HCT116 (cell line): ENCODE results near the gene MRPS33. TPM values are rescaled to one million over a fixed set of nuclear protein-coding genes. Genes with fewer than 3 reads are reported as not detected.
A peak's percentile ranks its signal among the peaks of the same experiment; 100 is the strongest.

Source experiments
- ATAC-seq: fragments of 200-7000 bp; cut with Tn5 transposase; 2 replicates; pipeline ENCODE4 v1.9.1; 2020; ENCODE audit warnings: mild to moderate bottlenecking, moderate library complexity
- BruUV-seq: library from RNA; stranded (reverse); fragments of 400-500 nt; replicated peaks from 2 replicates; lab custom pipeline; 2021; lab: Mats Ljungman, UMichigan
- CTCF ChIA-PET: fragments of 300-600 bp; sonication (Branson Sonifier 250); formaldehyde crosslinking; loops from one replicate; lab custom pipeline; 2021; ENCODE audit warnings: antibody characterized with exemption; lab: Charles Lee
- POLR2A ChIA-PET: fragments of 300-600, 350-600 bp; sonication (Branson Sonifier 250); formaldehyde crosslinking; loops from one replicate; lab custom pipeline; 2021; ENCODE audit warnings: antibody characterized with exemption; lab: Charles Lee
- RAD21 ChIA-PET, 2 experiments: fragments of 300-600 bp; sonication (Branson Sonifier 250); formaldehyde crosslinking; loops; one replicate each; lab custom pipeline; 2023; ENCODE audit warnings: low total read pairs in 2 of 2; ENCODE audit not compliant: uncharacterized antibody in 2 of 2, unreplicated experiment in 2 of 2, low non-redundant PET in 1 of 2; lab: Charles Lee
- DNase-seq: peaks from one replicate; pipeline ENCODE4 v3.0.0-alpha.2; 2010; ENCODE audit warnings: low read depth, low spot score
- H2AFZ ChIP-seq: fragments of 200-600 bp; shearing (Covaris generic), sonication (generic); 2 replicates; pipeline ENCODE4 v1.6.1; 2017; ENCODE audit warnings: low read depth, mixed run types, mixed read lengths, antibody characterized with exemption, low read length; ENCODE audit not compliant: poor library complexity, severe bottlenecking
- H3K27ac ChIP-seq: 2 replicates; pipeline ENCODE4 v1.5.1; 2012; ENCODE audit warnings: low read depth, low read length
- H3K27me3 ChIP-seq: fragments of 200-600 bp; sonication (generic); 2 replicates; pipeline ENCODE4 v1.6.1; 2016; ENCODE audit warnings: mixed run types, low read length, mixed read lengths; ENCODE audit not compliant: insufficient read depth
- H3K36me3 ChIP-seq, 2 experiments: fragments of 200-500 bp in 1 of 2; fragments of 200-600 bp in 1 of 2; sonication (Bioruptor generic) in 1 of 2; sonication (generic) in 1 of 2; 2 replicates each; pipeline versions ENCODE4 v1.5.1 to v1.6.1; 2014 to 2016; ENCODE audit warnings: low read length in 2 of 2, inconsistent platforms in 1 of 2, mixed read lengths in 1 of 2, mixed run types in 1 of 2; ENCODE audit not compliant: insufficient read depth in 2 of 2, control insufficient read depth in 1 of 2
- H3K4me1 ChIP-seq, 2 experiments: fragments of 200-600 bp in 1 of 2; sonication (generic) in 1 of 2; 2 replicates each; pipeline versions ENCODE4 v1.5.1 to v1.6.1; 2012 to 2017; ENCODE audit warnings: low read length in 2 of 2, inconsistent platforms in 1 of 2, mild to moderate bottlenecking in 1 of 2, mixed read lengths in 1 of 2, mixed run types in 1 of 2, moderate library complexity in 1 of 2; ENCODE audit not compliant: insufficient read depth in 2 of 2, control insufficient read depth in 1 of 2
- H3K4me2 ChIP-seq: fragments of 200-600 bp; sonication (generic); 2 replicates; pipeline ENCODE4 v1.6.1; 2017; ENCODE audit warnings: mixed run types, low read length, mixed read lengths
- H3K4me3 ChIP-seq, 2 experiments: fragments of 200-600 bp in 1 of 2; sonication (generic) in 1 of 2; replicated peaks in 1 of 2; 2 replicates each; pipeline ENCODE4 v1.5.1; 2011 to 2016; ENCODE audit warnings: low read length in 2 of 2, control low read depth in 1 of 2, low read depth in 1 of 2, mild to moderate bottlenecking in 1 of 2, mixed read lengths in 1 of 2, mixed run types in 1 of 2
- H3K79me2 ChIP-seq: fragments of 200-600 bp; sonication (generic); 2 replicates; pipeline ENCODE4 v1.6.1; 2017; ENCODE audit warnings: mild to moderate bottlenecking, mixed run types, low read length, moderate library complexity, mixed read lengths; ENCODE audit not compliant: insufficient read depth
- H3K9ac ChIP-seq: fragments of 200-600 bp; sonication (generic); 2 replicates; pipeline ENCODE4 v1.6.1; 2016; ENCODE audit warnings: low read length, mixed read lengths
- H3K9me2 ChIP-seq: fragments of 200-600 bp; sonication (generic), shearing (Covaris generic); 2 replicates; pipeline ENCODE4 v1.6.1; 2017; ENCODE audit warnings: mixed run types, mild to moderate bottlenecking, moderate library complexity; ENCODE audit not compliant: insufficient read depth
- H3K9me3 ChIP-seq, 2 experiments: fragments of 200-500 bp in 1 of 2; fragments of 200-600 bp in 1 of 2; sonication (Bioruptor generic) in 1 of 2; sonication (generic) in 1 of 2; 2 replicates each; pipeline ENCODE4 v1.6.1; 2014 to 2017; ENCODE audit warnings: low read length in 2 of 2, mixed read lengths in 2 of 2, inconsistent platforms in 1 of 2, low read depth in 1 of 2, mild to moderate bottlenecking in 1 of 2, mixed run types in 1 of 2, moderate library complexity in 1 of 2; ENCODE audit not compliant: control insufficient read depth in 1 of 2, insufficient read depth in 1 of 2
- H4K20me1 ChIP-seq: fragments of 200-600 bp; sonication (generic), shearing (Covaris generic); 2 replicates; pipeline ENCODE4 v1.6.1; 2017; ENCODE audit warnings: mixed run types, mild to moderate bottlenecking, moderate library complexity; ENCODE audit not compliant: insufficient read depth
- CBX3 ChIP-seq: IDR thresholded peaks from 2 replicates; pipeline ENCODE4 v1.6.1; 2012; ENCODE audit warnings: low read depth
- CEBPB ChIP-seq: IDR thresholded peaks from 2 replicates; pipeline ENCODE4 v1.6.1; 2012; ENCODE audit warnings: low read depth
- EGR1 ChIP-seq: IDR thresholded peaks from 2 replicates; pipeline ENCODE4 v1.6.1; 2012; ENCODE audit warnings: low read depth
- ELF1 ChIP-seq: IDR thresholded peaks from 2 replicates; pipeline ENCODE4 v1.6.1; 2012; ENCODE audit warnings: low read depth, borderline replicate concordance
- EZH2 ChIP-seq: fragments of 200-600 bp; sonication (generic); IDR thresholded peaks from 2 replicates; pipeline ENCODE4 v1.6.1; 2017; ENCODE audit warnings: antibody characterized with exemption, mixed run types
- EZH2phosphoT487 ChIP-seq: fragments of 200-600 bp; IDR thresholded peaks from 2 replicates; pipeline ENCODE4 v1.6.1; 2018; ENCODE audit warnings: antibody characterized with exemption, borderline replicate concordance
- JUND ChIP-seq: IDR thresholded peaks from 2 replicates; pipeline ENCODE4 v1.6.1; 2012
- POLR2A ChIP-seq: IDR thresholded peaks from 2 replicates; pipeline ENCODE4 v1.7.0; 2011; ENCODE audit warnings: borderline replicate concordance; ENCODE audit not compliant: insufficient read depth, insufficient read length; ENCODE audit errors: extremely low read depth
- POLR2AphosphoS5 ChIP-seq: IDR thresholded peaks from 2 replicates; pipeline ENCODE4 v1.6.1; 2011; ENCODE audit warnings: mild to moderate bottlenecking, low read depth, low read length, moderate library complexity
- RAD21 ChIP-seq: IDR thresholded peaks from 2 replicates; pipeline ENCODE4 v1.6.1; 2012; ENCODE audit warnings: low read depth, mild to moderate bottlenecking
- REST ChIP-seq: IDR thresholded peaks from 2 replicates; pipeline ENCODE4 v1.6.1; 2012; ENCODE audit warnings: low read depth
- SIN3A ChIP-seq: IDR thresholded peaks from 2 replicates; pipeline ENCODE4 v1.6.1; 2012; ENCODE audit warnings: low read depth
- SP1 ChIP-seq: IDR thresholded peaks from 2 replicates; pipeline ENCODE4 v1.6.1; 2012; ENCODE audit warnings: low read depth
- SRF ChIP-seq: IDR thresholded peaks from 2 replicates; pipeline ENCODE4 v1.6.1; 2012; ENCODE audit warnings: low read depth
- ZFX ChIP-seq: fragments of 450-650 bp; IDR thresholded peaks from 2 replicates; pipeline ENCODE4 v1.6.1; 2017
- ZNF274 ChIP-seq: fragments of 200-500 bp; sonication (Bioruptor generic); IDR thresholded peaks from 2 replicates; pipeline ENCODE4 v1.6.1; 2014; ENCODE audit warnings: mild to moderate bottlenecking, low read depth, low read length, inconsistent platforms
- intact Hi-C: fragments of 100-400 bp; cut with micrococcal nuclease; formaldehyde crosslinking; loops from 2 replicates; pipeline ENCODE4 v1.10.0; 2022
- total RNA-seq: library from RNA; stranded (reverse); gene quantifications from one replicate; pipeline ENCODE4 v1.2.1, GENCODE V29; 2021; ENCODE audit not compliant: unreplicated experiment
- TF ChIP-seq, protein P1 (sequence below), 3 experiments: fragments of 200-600 bp in 1 of 3; sonication (generic) in 1 of 3; IDR thresholded peaks in 2 of 3; conservative IDR thresholded peaks in 1 of 3; 2 replicates each; pipeline ENCODE4 v1.5.1; 2012 to 2017; ENCODE audit warnings: low read depth in 2 of 3, low read length in 2 of 3, antibody characterized with exemption in 1 of 3, borderline replicate concordance in 1 of 3, control low read depth in 1 of 3, mild to moderate bottlenecking in 1 of 3, mixed read lengths in 1 of 3, mixed run types in 1 of 3, moderate library complexity in 1 of 3; ENCODE audit not compliant: insufficient read depth in 1 of 3

Gene MRPS33
- total RNA-seq, 1 experiment from 2014 or later: 77.3 TPM

DNA sequence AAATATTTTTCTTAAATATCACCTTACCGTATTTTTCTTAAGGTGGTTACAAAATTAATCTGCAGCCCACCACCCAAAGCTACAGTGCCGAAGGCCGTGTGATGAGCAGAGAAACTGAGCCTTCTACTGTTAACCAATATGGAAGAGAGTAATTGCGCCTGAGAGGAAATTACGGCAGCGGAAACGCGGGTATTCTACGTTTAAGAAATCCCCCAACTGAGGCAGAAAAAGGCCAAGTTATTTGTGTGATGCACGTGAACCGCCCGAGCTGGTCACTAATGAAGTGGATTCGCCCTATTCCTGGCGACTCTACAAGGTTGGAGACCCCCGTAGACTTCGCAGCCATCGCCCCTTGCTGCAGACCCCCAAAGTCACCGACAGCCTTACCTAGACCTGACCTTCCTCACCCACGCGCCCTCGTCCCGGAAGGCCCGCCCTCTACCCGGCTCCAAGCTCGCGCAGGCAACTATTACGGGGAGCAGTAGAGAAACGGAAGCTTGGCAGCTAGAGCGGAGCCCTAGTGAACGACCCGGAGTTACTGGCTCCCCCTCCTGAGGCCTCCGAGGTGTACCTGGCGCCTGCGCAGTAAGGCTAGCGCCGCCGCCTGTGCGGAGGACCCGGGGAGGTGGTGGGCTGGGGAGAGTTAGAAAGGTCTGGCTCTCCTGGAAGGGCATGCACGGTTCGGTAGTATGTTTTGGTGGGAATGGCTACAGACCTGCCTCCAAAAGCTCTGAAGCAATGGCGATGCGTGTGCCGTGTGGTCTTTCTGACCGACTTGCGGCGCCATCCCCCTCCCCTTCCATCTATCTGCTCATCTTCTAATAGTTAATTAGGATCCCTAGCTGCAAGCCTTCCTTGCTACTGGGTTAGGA lies at the start of gene MRPS33 (continued):
- TF ChIP-seq SP1 (peak; percentile 70; the same call in 1 of the 2 replicates), REST (no peak), ELF1 (peak; percentile 74)

DNA sequence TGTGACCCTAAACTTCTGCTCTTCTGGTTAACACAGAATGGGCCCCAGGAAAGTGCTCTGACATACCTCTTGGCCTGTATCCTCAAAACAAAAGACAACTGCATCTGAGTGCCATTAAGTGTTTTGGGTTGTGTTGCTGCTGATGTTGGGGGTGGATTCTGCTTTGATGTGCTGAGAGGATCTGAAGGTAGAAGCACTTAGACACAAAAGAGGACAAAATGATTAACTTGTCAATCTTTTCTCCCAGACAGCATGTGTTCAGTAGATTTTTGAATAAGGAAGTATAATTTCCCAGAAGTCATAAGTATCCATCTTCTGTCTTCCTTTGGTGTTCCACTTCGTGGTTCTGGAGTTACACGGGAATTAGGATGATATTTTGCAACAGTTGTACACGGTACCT lies 43.0 kb upstream of the MRPS33 start:
- Histone ChIP-seq H2AFZ (no peak overlapping the region), H3K36me3 (no peaks in the 10 kb centered on the region), H3K9me2 (no peaks in the 10 kb centered on the region), H3K79me2 (no peaks in the 10 kb centered on the region), H3K9ac (no peak overlapping the region), H3K4me1 (no peaks in the 10 kb centered on the region), H3K9me3 (no peaks in the 10 kb centered on the region; a peak in 1 of 4 replicates), H3K4me2 (no peak overlapping the region), H3K4me3 (no peak overlapping the region), H3K27me3 (no peaks in the 10 kb centered on the region; the same call in 1 of the 2 replicates), H3K27ac (no peak overlapping the region), H4K20me1 (no peaks in the 10 kb centered on the region)
- intact Hi-C loops: no loop called here
- ATAC-seq (no peak), DNase-seq (no peak)
- ChIA-PET CTCF (no interaction called here), RAD21 (no interaction called here), POLR2A (no interaction called here)
- no TSS peak for BruUV-seq
- TF ChIP-seq SP1 (no peak), SIN3A (no peak), RAD21 (no peak), ZNF274 (no peak), JUND (no peak), CEBPB (no peak), CBX3 (no peak), POLR2A (no peak), EGR1 (no peak), ZFX (no peak), EZH2phosphoT487 (no peak), EZH2 (no peak), ELF1 (no peak), SRF (no peak), POLR2AphosphoS5 (no peak)
- TF ChIP-seq, protein P1, sequence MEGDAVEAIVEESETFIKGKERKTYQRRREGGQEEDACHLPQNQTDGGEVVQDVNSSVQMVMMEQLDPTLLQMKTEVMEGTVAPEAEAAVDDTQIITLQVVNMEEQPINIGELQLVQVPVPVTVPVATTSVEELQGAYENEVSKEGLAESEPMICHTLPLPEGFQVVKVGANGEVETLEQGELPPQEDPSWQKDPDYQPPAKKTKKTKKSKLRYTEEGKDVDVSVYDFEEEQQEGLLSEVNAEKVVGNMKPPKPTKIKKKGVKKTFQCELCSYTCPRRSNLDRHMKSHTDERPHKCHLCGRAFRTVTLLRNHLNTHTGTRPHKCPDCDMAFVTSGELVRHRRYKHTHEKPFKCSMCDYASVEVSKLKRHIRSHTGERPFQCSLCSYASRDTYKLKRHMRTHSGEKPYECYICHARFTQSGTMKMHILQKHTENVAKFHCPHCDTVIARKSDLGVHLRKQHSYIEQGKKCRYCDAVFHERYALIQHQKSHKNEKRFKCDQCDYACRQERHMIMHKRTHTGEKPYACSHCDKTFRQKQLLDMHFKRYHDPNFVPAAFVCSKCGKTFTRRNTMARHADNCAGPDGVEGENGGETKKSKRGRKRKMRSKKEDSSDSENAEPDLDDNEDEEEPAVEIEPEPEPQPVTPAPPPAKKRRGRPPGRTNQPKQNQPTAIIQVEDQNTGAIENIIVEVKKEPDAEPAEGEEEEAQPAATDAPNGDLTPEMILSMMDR (IDR thresholded peaks at IDR 0.05 in 2 of 3, conservative IDR thresholded peaks at IDR 0.05 in 1 of 3; ENCODE audit: borderline replicate concordance in 1 of 3, insufficient read depth in 1 of 3, low read depth in 2 of 3, low read length in 2 of 3): no peak
